HL-60/S4 (cell line): ENCODE results near the gene DCST1.

Source experiments
- in situ Hi-C: fragments of 300-500 bp; cut with MboI; formaldehyde crosslinking; loops from 2 replicates; pipeline ENCODE4 v1.14.3; 2022; ENCODE audit warnings: low sequenced_read_pairs

The DCST1 gene

GRCh38 chr1:155051342-155051776 lies 17.7 kb downstream of the DCST1 start:
- in situ Hi-C loops, result loop anchor here (25.0 kb wide), 1 partner anchor 489 kb away; the partner anchor contains the start of genes CHRNB2 and UBE2Q1

- in situ Hi-C loops, result loop anchor here (25.0 kb wide), 1 partner anchor 490 kb away; the partner anchor contains the start of genes CHRNB2 and UBE2Q1
Observed at GRCh38 chr1:155051777-155052398, 18.3 kb downstream of the DCST1 start.

GRCh38 chr1:155052439-155053395 lies 19.1 kb downstream of the DCST1 start:
- in situ Hi-C loops, result loop anchor here (25.0 kb wide), 1 partner anchor 490 kb away; the partner anchor contains the start of genes CHRNB2 and UBE2Q1

- in situ Hi-C loops, result loop anchor here (25.0 kb wide), 1 partner anchor 491 kb away; the partner anchor contains the start of genes CHRNB2 and UBE2Q1
Observed at GRCh38 chr1:155053531-155054105, 20.0 kb downstream of the DCST1 start.

DNA sequence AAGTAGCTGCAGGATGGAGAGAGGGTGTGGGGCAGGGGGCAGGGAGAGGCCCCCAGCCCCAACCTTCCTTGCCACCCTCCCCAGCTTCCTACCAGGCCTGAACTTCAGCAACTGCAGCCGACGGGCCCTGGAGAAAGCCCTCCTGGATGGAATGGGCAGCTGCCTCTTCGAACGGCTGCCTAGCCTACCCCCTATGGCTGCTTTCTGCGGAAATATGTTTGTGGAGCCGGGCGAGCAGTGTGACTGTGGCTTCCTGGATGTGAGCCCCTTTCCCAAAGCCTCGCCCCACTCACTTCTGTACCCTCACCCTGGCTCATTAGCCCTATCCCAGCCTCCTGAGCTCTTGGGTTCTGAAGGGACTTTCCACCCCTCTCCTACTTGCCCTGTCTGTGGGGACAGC lies 23.5 kb downstream of the DCST1 start:
- in situ Hi-C loops, result loop anchor here (25.0 kb wide), 1 partner anchor 495 kb away; the partner anchor contains the start of genes CHRNB2 and UBE2Q1

DNA sequence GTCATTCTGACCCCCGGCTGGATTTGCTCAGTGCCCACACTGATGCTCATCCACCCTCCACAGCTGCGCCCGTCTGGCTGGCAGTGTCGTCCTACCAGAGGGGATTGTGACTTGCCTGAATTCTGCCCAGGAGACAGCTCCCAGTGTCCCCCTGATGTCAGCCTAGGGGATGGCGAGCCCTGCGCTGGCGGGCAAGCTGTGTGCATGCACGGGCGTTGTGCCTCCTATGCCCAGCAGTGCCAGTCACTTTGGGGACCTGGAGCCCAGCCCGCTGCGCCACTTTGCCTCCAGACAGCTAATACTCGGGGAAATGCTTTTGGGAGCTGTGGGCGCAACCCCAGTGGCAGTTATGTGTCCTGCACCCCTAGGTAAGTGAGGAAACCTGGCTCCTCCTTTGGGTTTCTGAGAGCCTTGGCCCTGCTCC lies 24.2 kb downstream of the DCST1 start:
- in situ Hi-C loops, result loop anchor here (25.0 kb wide), 1 partner anchor 495 kb away; the partner anchor contains the start of genes CHRNB2 and UBE2Q1

- in situ Hi-C loops, result loop anchor here (25.0 kb wide), 1 partner anchor 498 kb away; the partner anchor contains the start of genes CHRNB2 and UBE2Q1
Observed at GRCh38 chr1:155060736-155061135, 27.1 kb downstream of the DCST1 start.

GRCh38 chr1:155061381-155062150 lies 27.9 kb downstream of the DCST1 start:
- in situ Hi-C loops, result loop anchor here (25.0 kb wide), 1 partner anchor 499 kb away; the partner anchor contains the start of genes CHRNB2 and UBE2Q1

DNA sequence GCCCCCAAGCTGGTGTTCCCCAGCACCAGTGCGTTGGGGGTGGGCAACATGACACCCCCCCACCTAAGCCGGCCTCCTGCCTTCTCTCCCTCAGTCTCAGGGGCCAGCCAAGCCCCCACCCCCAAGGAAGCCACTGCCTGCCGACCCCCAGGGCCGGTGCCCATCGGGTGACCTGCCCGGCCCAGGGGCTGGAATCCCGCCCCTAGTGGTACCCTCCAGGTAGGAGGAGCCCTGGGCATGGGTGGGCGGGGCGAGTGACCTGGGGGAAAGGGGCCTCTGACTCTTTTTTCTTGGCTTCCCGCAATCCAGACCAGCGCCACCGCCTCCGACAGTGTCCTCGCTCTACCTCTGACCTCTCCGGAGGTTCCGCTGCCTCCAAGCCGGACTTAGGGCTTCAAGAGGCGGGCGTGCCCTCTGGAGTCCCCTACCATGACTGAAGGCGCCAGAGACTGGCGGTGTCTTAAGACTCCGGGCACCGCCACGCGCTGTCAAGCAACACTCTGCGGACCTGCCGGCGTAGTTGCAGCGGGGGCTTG lies 28.6 kb downstream of the DCST1 start:
- in situ Hi-C loops, result loop anchor here (25.0 kb wide), 1 partner anchor 500 kb away; the partner anchor contains the start of genes CHRNB2 and UBE2Q1

DNA sequence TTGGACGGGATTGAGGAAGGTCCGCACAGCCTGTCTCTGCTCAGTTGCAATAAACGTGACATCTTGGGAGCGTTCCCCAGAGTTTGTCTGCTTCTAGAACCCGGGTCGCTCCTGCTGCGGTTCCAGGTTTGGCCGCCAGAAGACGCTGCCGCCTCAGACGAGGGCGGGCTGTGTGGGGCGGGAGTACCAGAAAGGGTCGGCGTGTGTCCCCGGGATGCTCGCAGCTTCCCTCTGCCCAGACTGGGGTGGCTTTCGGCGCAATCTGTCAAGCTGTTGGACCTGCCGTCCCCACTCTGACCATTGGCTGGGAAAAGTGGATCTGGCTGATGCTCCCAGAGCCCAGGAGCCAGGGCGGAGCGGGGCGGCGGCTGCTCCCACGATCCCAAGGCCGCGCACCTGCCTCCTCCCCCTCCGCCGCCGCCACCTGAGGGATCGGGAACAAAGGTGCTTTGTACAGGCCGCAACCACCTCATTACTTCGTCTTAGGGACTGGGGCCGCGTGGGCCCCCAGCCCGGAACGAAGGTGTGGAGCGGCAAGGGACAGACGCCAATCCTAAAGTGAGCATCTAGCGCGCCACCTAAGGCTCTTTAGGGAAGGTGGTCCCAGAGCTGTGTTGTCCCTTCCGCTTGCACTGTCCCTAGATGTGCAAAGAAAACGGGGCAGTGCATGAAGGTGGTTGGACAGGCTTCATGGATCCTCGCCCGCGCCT lies 29.2 kb downstream of the DCST1 start:
- in situ Hi-C loops, result loop anchor here (25.0 kb wide), 1 partner anchor 501 kb away; the partner anchor contains the start of genes CHRNB2 and UBE2Q1

- in situ Hi-C loops, result loop anchor here (25.0 kb wide), 1 partner anchor 501 kb away; the partner anchor contains the start of genes CHRNB2 and UBE2Q1
Observed at GRCh38 chr1:155063550-155064110, 30.0 kb downstream of the DCST1 start, which contains the start of gene EFNA4. Gene EFNA4 (plus strand): TSS chr1:155063740. CDS start chr1:155063824, 84 bp downstream.

DNA sequence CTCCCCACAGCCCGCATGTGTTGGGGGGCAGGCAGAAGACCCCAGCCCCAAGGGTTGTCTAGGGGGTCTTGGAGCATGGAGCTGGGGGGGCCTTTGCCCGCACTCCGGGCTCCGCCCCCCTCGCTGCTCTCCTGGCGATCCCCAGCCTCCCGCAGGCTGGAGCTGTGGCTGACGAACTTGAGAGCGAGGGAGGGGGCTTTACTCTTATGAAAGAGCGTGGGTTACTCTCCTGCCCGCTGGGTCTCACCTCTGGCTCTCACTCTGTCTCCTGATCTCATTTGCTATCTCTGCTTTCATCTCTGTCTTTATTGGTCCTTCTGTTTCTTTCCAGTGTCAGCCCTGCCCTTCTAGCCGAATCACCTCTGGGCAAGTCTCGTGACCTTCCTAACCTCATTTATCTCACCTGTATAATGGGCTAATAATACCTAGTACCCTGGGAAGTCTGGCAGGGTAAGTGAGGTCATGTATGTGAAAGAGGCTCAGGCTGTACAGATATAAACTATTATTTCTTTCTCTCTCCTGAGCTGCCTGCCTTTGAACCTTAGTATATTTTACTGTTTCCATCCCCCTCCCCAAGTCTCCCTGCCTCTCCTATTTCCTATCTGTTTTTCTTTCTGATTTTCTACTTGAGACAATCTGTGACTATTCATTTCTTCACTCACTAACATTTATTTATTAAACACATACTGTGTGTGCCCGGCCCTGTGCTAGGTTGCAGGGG lies 30.6 kb downstream of the DCST1 start:
- in situ Hi-C loops, result loop anchor here (25.0 kb wide), 1 partner anchor 502 kb away; the partner anchor contains the start of genes CHRNB2 and UBE2Q1

DNA sequence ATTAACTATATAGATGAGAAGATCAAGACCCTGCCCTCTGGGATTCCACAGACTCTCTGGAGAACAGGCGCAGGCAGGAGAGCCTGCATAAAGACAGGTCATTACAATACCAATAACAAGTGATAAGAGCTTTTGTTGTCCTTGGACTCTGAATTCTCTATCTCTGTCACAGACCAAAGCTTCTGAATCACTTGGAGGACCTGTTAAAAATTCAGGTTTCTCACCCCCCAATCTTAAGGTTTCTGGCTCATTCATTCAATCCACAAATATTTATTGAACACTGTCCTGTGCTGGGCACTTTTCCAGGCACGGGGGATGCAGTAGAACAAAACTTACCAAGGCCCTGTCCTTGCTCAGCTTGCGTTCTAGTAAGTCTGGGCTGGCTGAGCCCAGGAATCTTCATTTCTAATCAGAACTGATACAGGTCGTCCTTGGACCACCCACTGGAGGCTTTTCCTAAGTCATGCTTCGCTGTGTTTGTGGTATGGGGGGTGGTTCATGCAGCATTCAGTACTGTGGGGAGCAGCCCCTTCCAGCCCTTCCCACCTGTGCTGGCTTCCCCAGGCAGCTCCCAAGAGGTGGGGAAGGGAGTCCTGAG lies 31.3 kb downstream of the DCST1 start:
- in situ Hi-C loops, result loop anchor here (25.0 kb wide), 1 partner anchor 503 kb away; the partner anchor contains the start of genes CHRNB2 and UBE2Q1

- in situ Hi-C loops, result loop anchor here (25.0 kb wide), 1 partner anchor 504 kb away; the partner anchor contains the start of genes CHRNB2 and UBE2Q1
Observed at GRCh38 chr1:155066777-155067176, 33.2 kb downstream of the DCST1 start.

- in situ Hi-C loops, result loop anchor here (25.0 kb wide), 1 partner anchor 506 kb away; the partner anchor contains the start of genes CHRNB2 and UBE2Q1
Observed at GRCh38 chr1:155068599-155068998, 35.0 kb downstream of the DCST1 start.

DNA sequence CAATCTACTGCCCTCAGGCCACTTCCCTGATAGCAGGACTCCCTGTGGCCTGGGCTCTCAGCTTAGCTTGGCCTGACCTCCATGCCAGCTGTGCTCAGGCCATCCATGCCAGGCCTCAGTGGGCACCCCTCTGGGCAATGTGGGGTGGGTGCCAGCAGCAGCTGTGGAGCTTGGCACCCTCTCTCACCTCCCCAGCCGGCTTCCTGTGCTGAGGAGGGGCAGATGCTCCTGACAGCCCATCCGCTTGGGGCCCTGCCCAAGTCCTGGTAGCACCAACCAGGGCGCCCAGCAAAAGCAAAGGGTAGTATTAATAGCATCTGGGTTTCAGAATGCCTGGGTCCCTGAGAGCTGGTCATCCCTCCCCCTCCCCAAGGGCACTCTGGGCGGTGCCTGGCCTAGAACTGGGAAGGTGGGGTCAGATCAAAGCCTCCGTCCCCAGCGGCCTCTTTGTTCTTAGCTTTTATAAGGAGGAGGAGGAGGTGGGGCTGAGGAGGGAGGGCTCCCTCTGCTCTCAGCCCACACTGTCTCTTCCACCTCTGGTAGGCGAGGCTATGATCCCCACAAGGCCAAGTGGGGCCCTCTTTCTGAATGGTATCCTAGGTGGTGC lies 36.0 kb downstream of the DCST1 start:
- in situ Hi-C loops, result loop anchor here (25.0 kb wide), 1 partner anchor 507 kb away; the partner anchor contains the start of genes CHRNB2 and UBE2Q1
